KOPT-K1 (cell line): ENCODE measurements around the gene PDE9A.

Experiments
- H3K27ac ChIP-seq: fragments of 200-600 bp; sonication (generic); 2 replicates; pipeline ENCODE4 v1.5.1; 2016; ENCODE audit warnings: antibody characterized with exemption, mild to moderate bottlenecking, low read depth, low read length; ENCODE audit not compliant: poor library complexity, severe bottlenecking
- H3K36me3 ChIP-seq: fragments of 200-600 bp; sonication (generic); 2 replicates; pipeline ENCODE4 v1.5.1; 2017; ENCODE audit warnings: antibody characterized with exemption, mild to moderate bottlenecking, low read length, moderate library complexity; ENCODE audit not compliant: insufficient read depth
- H3K9me3 ChIP-seq: fragments of 200-600 bp; sonication (generic); 2 replicates; pipeline ENCODE4 v1.5.1; 2017; ENCODE audit warnings: antibody characterized with exemption, low read length, mild to moderate bottlenecking; ENCODE audit not compliant: insufficient read depth, poor library complexity, severe bottlenecking

Gene PDE9A

GRCh38 chr21:42768324-42769121 lies 115.1 kb downstream of the PDE9A start:
- peaks cover 6% of the 10 kb centered on the region; the same call in 1 of the 2 replicates for H3K36me3 ChIP-seq
- H3K9me3 ChIP-seq = no peaks in the 10 kb centered on the region
- H3K27ac ChIP-seq = no peak overlapping the region

GRCh38 chr21:42769183-42769819 lies 115.9 kb downstream of the PDE9A start:
- Histone ChIP-seq H3K9me3 (no peaks in the 10 kb centered on the region), H3K27ac (no peak overlapping the region), H3K36me3 (peaks cover 6% of the 10 kb centered on the region; the same call in 1 of the 2 replicates)

GRCh38 chr21:42769820-42770716 lies 116.6 kb downstream of the PDE9A start:
- Histone ChIP-seq H3K36me3 (peaks cover 6% of the 10 kb centered on the region; the same call in 1 of the 2 replicates), H3K9me3 (no peaks in the 10 kb centered on the region), H3K27ac (no peak overlapping the region)

- H3K9me3 ChIP-seq = no peaks in the 10 kb centered on the region
- no peak overlapping the region for H3K27ac ChIP-seq
- H3K36me3 ChIP-seq = peaks cover 6% of the 10 kb centered on the region; the same call in 1 of the 2 replicates
Measured at GRCh38 chr21:42770717-42771502, 117.5 kb downstream of the PDE9A start.

- Histone ChIP-seq H3K9me3 (no peaks in the 10 kb centered on the region), H3K36me3 (peaks cover 6% of the 10 kb centered on the region; the same call in 1 of the 2 replicates), H3K27ac (no peak overlapping the region)
Measured at GRCh38 chr21:42771503-42771805, 118.0 kb downstream of the PDE9A start.

- Histone ChIP-seq H3K27ac (no peak overlapping the region), H3K9me3 (no peaks in the 10 kb centered on the region), H3K36me3 (no peaks in the 10 kb centered on the region)
Measured at GRCh38 chr21:42775123-42775522, 121.7 kb downstream of the PDE9A start.

- no peak overlapping the region for H3K27ac ChIP-seq
- no peaks in the 10 kb centered on the region for H3K36me3 ChIP-seq
- no peaks in the 10 kb centered on the region for H3K9me3 ChIP-seq
Measured at GRCh38 chr21:42775891-42776290, 122.5 kb downstream of the PDE9A start.

- Histone ChIP-seq H3K36me3 (no peaks in the 10 kb centered on the region), H3K27ac (no peak overlapping the region), H3K9me3 (no peaks in the 10 kb centered on the region)
Measured at GRCh38 chr21:42777064-42777756, 123.8 kb downstream of the PDE9A start.

- no peaks in the 10 kb centered on the region for H3K9me3 ChIP-seq
- no peak overlapping the region for H3K27ac ChIP-seq
- H3K36me3 ChIP-seq = no peaks in the 10 kb centered on the region
Measured at GRCh38 chr21:42777757-42778344, 124.4 kb downstream of the PDE9A start.

GRCh38 chr21:42779431-42779861 lies 126.0 kb downstream of the PDE9A start:
- Histone ChIP-seq H3K27ac (no peak overlapping the region), H3K36me3 (no peaks in the 10 kb centered on the region), H3K9me3 (no peaks in the 10 kb centered on the region)

- no peaks in the 10 kb centered on the region for H3K36me3 ChIP-seq
- H3K9me3 ChIP-seq = no peaks in the 10 kb centered on the region
- no peak overlapping the region for H3K27ac ChIP-seq
Measured at GRCh38 chr21:42780617-42781016, 127.2 kb downstream of the PDE9A start.

GRCh38 chr21:42781150-42781970 lies 127.9 kb downstream of the PDE9A start:
- no peaks in the 10 kb centered on the region for H3K36me3 ChIP-seq
- no peaks in the 10 kb centered on the region for H3K9me3 ChIP-seq
- no peak overlapping the region for H3K27ac ChIP-seq
